BLaER1 treated with 17β-estradiol and CSF1 and Interleukin-3, amounts not matched to agents 10 nM and 100 nM (cell line): ENCODE results near the gene RAB17.
"Not testable (repeated sequence)": the region's sequence is repeated elsewhere in the genome, so short reads cannot be mapped to it uniquely, and the experiment has no call there.

ENCODE experiments used
- H3K27ac ChIP-seq, 11 experiments: shearing (Covaris generic); formaldehyde crosslinking; 2 replicates each; pipeline ENCODE4 v1.8.1; 2022
- H3K27me3 ChIP-seq, 11 experiments: shearing (Covaris generic); formaldehyde crosslinking; 2 replicates each; pipeline ENCODE4 v1.8.1; 2022
- H3K36me3 ChIP-seq, 11 experiments: shearing (Covaris generic); formaldehyde crosslinking; 2 replicates each; pipeline ENCODE4 v1.8.1; 2022
- H3K4me1 ChIP-seq, 10 experiments: shearing (Covaris generic); formaldehyde crosslinking; 2 replicates each; pipeline ENCODE4 v1.8.1; 2022
- H3K4me2 ChIP-seq, 11 experiments: shearing (Covaris generic); formaldehyde crosslinking; 2 replicates each; pipeline ENCODE4 v1.8.1; 2022
- H3K4me3 ChIP-seq, 10 experiments: shearing (Covaris generic); formaldehyde crosslinking; 2 replicates each; pipeline ENCODE4 v1.8.1; 2022
- H3K9ac ChIP-seq, 11 experiments: shearing (Covaris generic); formaldehyde crosslinking; 2 replicates each; pipeline ENCODE4 v1.8.1; 2022
- H3K9me3 ChIP-seq, 11 experiments: shearing (Covaris generic); formaldehyde crosslinking; replicated peaks in 1 of 11; 2 replicates each; pipeline ENCODE4 v1.8.1; 2022
- H4K20me1 ChIP-seq, 11 experiments: shearing (Covaris generic); formaldehyde crosslinking; 2 replicates each; pipeline ENCODE4 v1.8.1; 2022
- Cebpa-rat ChIP-seq, 11 experiments: shearing (Covaris generic); IDR thresholded peaks; 2 replicates each; pipeline ENCODE4 v1.8.1; 2022

The RAB17 gene

DNA sequence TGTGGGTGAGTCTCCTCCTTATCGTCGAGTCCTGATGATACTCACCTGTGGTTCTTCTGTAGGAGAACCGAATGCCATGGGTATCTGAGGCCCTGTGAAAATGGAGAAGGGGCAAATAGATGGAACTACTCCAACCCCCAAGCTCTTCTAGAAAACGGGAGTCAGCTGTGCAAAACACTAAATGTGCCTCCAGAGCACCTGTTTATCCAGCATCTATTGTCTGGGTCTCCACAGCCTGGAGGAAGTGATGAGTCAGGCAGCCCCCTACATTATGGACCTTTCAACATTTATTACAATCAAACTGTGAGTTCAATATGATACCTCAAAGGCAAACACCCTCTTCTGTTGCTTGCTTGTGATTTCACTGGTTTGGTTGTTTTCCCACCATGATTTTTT lies 27.1 kb upstream of the RAB17 start:
- Histone ChIP-seq H3K27me3 (no peaks in the 10 kb centered on the region), H3K27ac (peak overlapping the region in 10 of 11 experiments; percentile 60 to 82 (median 80); a peak in 20 of 22 replicates), H3K4me1 (peaks cover 54 to 84% (median 75%) of the 10 kb centered on the region in 10 experiments), H4K20me1 (no peaks in the 10 kb centered on the region), H3K9me3 (no peaks in the 10 kb centered on the region), H3K4me3 (peak overlapping the region in 8 of 10 experiments; percentile 41 to 59 (median 50); a peak in 17 of 20 replicates), H3K4me2 (peak overlapping the region; percentile 85 to 96 (median 92)), H3K36me3 (no peaks in the 10 kb centered on the region), H3K9ac (peak overlapping the region in 10 of 11 experiments; percentile 33 to 70 (median 64); a peak in 18 of 22 replicates)
- no peak for TF ChIP-seq Cebpa-rat (IDR thresholded peaks at IDR 0.05)

DNA sequence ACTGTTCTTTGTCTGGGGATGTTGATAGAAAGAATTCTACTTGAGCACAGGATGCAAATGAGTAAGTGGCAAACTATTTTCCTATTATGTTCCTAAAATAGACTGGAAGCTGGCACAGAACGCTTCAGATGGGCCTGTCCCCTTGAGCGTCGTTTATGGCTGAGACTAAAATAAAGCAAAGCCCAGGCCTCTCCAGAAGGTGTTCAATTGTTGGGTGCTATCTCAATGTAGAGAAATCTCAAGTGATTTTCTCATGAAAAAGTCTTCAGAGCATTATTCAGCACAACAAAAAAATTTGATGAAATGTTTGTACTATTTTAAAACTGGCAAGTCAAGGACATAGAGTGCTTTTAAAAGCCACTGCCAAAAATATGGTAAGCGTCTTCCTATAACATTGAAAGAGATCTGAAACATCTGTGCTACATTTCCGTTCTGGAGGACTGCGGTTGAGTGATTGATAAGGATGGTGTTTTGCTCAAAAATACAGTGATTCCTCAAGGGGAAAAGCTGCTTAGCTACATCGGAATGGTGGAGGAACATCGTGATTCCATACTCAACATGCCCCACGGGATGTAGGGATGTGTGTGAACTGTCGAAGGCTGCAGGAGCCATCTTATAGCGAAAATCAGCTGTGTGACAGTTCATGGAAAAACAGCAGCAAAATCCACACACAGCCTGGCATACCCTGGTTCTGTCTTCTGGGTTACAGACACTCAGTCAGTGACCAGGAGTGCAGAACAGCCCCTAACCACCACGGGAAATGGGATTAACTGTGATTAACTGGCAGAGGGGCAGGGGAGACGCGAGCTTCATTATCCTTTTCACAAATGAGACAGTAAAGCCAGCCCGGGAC lies 26.4 kb upstream of the RAB17 start:
- H3K9ac ChIP-seq, result peak overlapping the region in 10 of 11 experiments; percentile 33 to 70 (median 64); a peak in 19 of 22 replicates
- H3K27ac ChIP-seq, result peak overlapping the region; percentile 47 to 82 (median 79); a peak in 21 of 22 replicates

DNA sequence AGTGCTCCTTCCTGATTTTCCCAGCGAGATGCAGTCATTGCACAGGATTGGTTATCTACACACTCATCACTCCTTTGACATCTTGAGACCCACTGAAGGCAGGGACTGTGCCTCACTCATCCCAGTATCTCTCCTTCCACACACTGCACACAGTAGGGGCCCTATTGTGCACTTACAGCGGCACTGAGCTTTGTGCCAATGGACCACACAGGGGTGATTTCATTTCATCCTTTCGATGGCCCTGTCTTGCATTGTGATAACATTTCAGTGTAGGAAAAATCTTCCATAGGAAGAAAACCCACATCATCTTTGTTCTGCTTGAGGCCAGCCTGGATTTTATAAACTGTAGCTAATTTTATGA lies 25.8 kb upstream of the RAB17 start:
- Histone ChIP-seq H3K4me3 (peak overlapping the region in 7 of 10 experiments; percentile 1 to 53 (median 41); a peak in 12 of 20 replicates), H3K27me3 (no peaks in the 10 kb centered on the region), H3K4me2 (peak overlapping the region; percentile 85 to 96 (median 92)), H3K36me3 (no peaks in the 10 kb centered on the region), H3K9ac (peak overlapping the region in 10 of 11 experiments; percentile 33 to 70 (median 64); a peak in 18 of 22 replicates), H3K9me3 (no peaks in the 10 kb centered on the region), H3K27ac (peak overlapping the region; percentile 47 to 82 (median 79); a peak in 21 of 22 replicates), H4K20me1 (no peaks in the 10 kb centered on the region), H3K4me1 (peaks cover 54 to 75% (median 70%) of the 10 kb centered on the region in 10 experiments)
- TF ChIP-seq Cebpa-rat (IDR thresholded peaks at IDR 0.05), result no peak

More for the DNA sequence above, 26.4 kb upstream of the RAB17 start:
- no peaks in the 10 kb centered on the region for H3K36me3 ChIP-seq
- H3K27me3 ChIP-seq, result no peaks in the 10 kb centered on the region
- H3K4me2 ChIP-seq, result peak overlapping the region; percentile 85 to 96 (median 92)
- H3K9me3 ChIP-seq, result no peaks in the 10 kb centered on the region
- TF ChIP-seq Cebpa-rat (IDR thresholded peaks at IDR 0.05), result no peak
- peaks cover 54 to 81% (median 73%) of the 10 kb centered on the region in 10 experiments for H3K4me1 ChIP-seq
- no peaks in the 10 kb centered on the region for H4K20me1 ChIP-seq
- peak overlapping the region in 8 of 10 experiments; percentile 41 to 59 (median 50); a peak in 17 of 20 replicates for H3K4me3 ChIP-seq

DNA sequence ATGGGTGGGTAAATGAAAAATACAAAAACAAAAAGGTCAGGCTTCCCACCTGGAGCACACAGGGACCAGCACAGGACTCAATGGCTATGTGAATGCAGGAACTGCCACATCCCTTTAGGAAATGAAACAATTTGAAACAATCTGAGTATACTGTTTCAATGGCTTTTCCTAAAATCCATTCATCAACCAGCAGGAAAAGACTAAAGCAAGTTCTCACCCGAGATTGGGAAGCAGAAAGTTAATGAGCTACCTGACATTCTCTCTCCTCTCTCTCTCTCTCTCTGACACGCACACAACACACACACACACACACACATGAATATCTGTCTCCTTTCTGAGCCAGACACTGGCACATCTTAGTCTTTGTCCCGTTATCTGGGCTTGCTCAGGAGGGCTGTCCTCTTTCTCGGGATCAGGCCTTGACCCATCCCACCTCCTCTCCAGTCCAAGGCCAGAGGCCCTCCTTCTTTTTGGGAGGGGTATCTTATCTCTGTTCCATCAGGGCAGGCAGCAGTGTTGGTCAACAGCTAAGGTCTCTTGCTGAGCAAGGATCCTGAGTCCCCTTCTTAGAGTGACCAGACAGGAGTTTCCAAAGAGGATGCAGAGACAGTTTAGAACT lies 25.2 kb upstream of the RAB17 start:
- Histone ChIP-seq H3K36me3 (no peaks in the 10 kb centered on the region), H3K27me3 (no peaks in the 10 kb centered on the region), H3K9ac (peak overlapping the region in 9 of 11 experiments; percentile 58 to 70 (median 65); a peak in 16 of 22 replicates), H3K27ac (peak overlapping the region in 10 of 11 experiments; percentile 60 to 82 (median 80); a peak in 20 of 22 replicates), H4K20me1 (no peaks in the 10 kb centered on the region), H3K4me3 (peak overlapping the region in 4 of 10 experiments; percentile 35 to 50 (median 46); a peak in 6 of 20 replicates), H3K4me1 (peaks cover 54 to 74% (median 70%) of the 10 kb centered on the region in 10 experiments), H3K4me2 (peak overlapping the region; percentile 85 to 96 (median 92)), H3K9me3 (no peaks in the 10 kb centered on the region)
- no peak for TF ChIP-seq Cebpa-rat (IDR thresholded peaks at IDR 0.05)

DNA sequence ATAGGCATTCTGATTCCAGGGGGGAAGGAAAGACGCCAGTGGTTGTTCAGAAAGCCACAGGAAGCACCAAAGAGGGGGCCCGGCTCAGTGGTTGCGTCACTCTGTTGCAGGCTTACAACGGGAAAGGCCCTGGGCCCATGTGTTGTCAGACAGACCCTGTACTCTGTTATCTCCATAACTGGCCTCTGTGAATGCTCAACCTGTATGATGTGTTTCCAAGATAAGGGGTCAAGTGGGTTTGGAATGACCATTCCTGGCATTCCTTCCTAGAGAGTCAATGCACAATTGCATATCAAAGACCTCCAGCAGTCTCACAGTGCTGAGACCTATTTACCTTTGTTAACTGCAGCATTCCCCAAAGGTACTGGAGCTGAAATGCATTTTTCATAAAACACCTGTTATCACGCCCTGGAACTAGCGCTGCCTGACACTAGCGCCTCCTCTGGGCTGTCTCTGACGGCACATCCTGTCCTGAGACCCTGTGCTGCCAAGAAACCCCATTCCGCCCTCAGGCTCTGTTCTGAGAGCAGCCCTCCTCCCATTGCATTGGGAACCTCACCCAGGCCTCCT lies 23.7 kb upstream of the RAB17 start:
- Histone ChIP-seq H3K4me3 (peak overlapping the region in 6 of 10 experiments; percentile 11 to 34 (median 26); a peak in 10 of 20 replicates), H3K9ac (peak overlapping the region in 8 of 11 experiments; percentile 3 to 63 (median 35); a peak in 10 of 22 replicates), H3K27ac (peak overlapping the region in 9 of 11 experiments; percentile 45 to 82 (median 80); a peak in 18 of 22 replicates), H4K20me1 (no peaks in the 10 kb centered on the region), H3K36me3 (no peaks in the 10 kb centered on the region), H3K27me3 (no peaks in the 10 kb centered on the region), H3K4me2 (peak overlapping the region; percentile 85 to 96 (median 92)), H3K9me3 (no peaks in the 10 kb centered on the region), H3K4me1 (peaks cover 54 to 70% (median 69%) of the 10 kb centered on the region in 10 experiments)
- TF ChIP-seq Cebpa-rat (IDR thresholded peaks at IDR 0.05), result peak in 9 of 11 experiments; percentile 68 to 94 (median 86); a peak in 16 of 22 replicates

DNA sequence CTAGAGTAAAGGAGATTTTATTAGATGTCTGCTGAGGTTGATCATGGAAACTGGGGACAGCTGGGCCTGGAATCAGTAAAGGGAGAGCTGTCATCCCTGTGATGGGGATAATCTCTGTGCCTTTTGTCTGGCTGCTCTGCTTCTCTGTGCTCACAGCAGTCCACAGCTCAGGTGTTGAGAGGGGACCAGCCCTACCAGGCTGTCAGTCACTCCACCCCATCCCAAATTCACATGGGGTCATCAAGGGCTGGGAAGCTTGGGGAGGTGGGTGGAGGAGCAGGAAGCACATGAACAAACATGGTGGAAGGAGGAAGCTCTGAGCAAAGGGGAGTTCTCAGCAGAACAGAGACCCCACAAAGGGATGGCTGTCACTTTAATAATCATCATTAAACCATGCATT lies 23.1 kb upstream of the RAB17 start:
- TF ChIP-seq Cebpa-rat (IDR thresholded peaks at IDR 0.05), result no peak
- Histone ChIP-seq H3K4me3 (peak overlapping the region in 6 of 10 experiments; percentile 11 to 34 (median 26); a peak in 8 of 20 replicates), H3K36me3 (no peaks in the 10 kb centered on the region), H4K20me1 (no peaks in the 10 kb centered on the region), H3K27ac (peak overlapping the region in 9 of 11 experiments; percentile 45 to 82 (median 80); a peak in 18 of 22 replicates), H3K4me2 (peak overlapping the region; percentile 85 to 96 (median 92)), H3K27me3 (no peaks in the 10 kb centered on the region), H3K9ac (peak overlapping the region in 7 of 11 experiments; percentile 25 to 54 (median 36); a peak in 11 of 22 replicates), H3K4me1 (peaks cover 54 to 65% (median 64%) of the 10 kb centered on the region in 10 experiments), H3K9me3 (0 out of 22 replicates have a peak, but pooled peaks cover 0 to 3% (median 0%) of the 10 kb centered on the region in 11 experiments)

DNA sequence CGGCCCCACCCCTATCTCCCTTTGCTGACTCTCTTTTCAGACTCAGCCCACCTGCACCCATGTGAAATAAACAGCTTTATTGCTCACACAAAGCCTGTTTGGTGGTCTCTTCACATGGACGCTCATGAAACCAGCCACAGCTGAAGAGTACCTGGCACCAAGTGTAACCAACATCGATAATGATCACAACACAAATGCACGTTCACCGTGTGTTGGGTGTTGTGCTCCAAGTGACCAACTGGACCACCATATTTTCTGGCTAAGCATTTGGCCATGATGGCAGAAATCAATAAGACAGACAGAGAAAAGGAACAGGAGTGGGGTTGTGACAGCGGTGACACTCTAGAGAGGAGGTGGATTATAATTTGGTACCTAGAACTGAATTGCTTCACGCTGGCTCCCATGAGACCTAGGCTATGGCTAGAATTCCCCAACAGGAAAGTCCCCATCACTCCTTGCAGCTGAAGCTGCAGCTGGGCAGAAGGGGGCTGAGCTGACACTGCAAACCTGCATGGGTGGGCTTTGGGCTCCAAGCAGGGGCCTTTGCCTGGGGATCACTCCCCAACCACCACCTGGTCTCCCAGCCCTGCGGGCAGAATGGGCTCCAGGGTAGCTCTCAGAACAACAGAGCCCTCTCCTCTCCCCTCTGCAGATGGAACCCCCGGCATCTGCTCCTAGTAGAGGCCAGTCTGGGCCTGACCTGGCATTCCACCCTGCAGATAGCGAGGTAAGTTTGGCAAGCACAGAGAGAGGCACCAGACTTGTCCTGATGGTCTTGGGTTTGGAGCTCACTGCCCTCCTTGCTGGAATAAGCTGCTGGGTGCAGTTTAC lies 22.2 kb upstream of the RAB17 start:
- peaks cover 52 to 56% (median 54%) of the 10 kb centered on the region in 10 experiments for H3K4me1 ChIP-seq
- TF ChIP-seq Cebpa-rat (IDR thresholded peaks at IDR 0.05), result no peak
- peak overlapping the region in 3 of 11 experiments; percentile 25 to 54 (median 47); a peak in 3 of 22 replicates for H3K9ac ChIP-seq
- peak overlapping the region; percentile 85 to 96 (median 92) for H3K4me2 ChIP-seq
- H3K4me3 ChIP-seq, result peak overlapping the region in 2 of 10 experiments; percentile 16 to 17; a peak in 1 of 20 replicates
- no peaks in the 10 kb centered on the region for H3K27me3 ChIP-seq
- no peaks in the 10 kb centered on the region for H3K36me3 ChIP-seq
- H3K9me3 ChIP-seq, result peaks cover 0 to 6% (median 3%) of the 10 kb centered on the region in 11 experiments; a peak in 14 of 22 replicates
- H4K20me1 ChIP-seq, result no peaks in the 10 kb centered on the region
- peak overlapping the region in 8 of 11 experiments; percentile 71 to 82 (median 80); a peak in 16 of 22 replicates for H3K27ac ChIP-seq

DNA sequence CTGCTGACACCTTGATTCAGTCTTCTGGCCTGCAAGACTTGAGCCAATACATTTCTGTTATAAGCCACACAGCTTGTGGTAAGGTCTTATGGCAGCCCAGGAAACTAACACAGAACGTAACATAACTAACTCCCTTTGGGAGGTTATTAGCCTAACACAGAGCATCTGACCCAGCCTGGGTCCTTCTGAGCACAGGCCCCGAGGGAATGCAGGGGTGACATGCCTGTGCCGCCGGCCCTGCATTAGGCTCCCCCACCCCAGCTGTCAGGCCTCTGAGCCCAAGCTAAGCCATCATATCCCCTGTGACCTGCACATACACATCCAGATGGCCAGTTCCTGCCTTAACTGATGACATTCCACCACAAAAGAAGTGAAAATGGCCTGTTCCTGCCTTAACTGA lies 16.0 kb upstream of the RAB17 start:
- not testable (repeated sequence) for H3K4me3 ChIP-seq
- peak overlapping the region; percentile 26 to 99 (median 95); a peak in 19 of 22 replicates for H3K4me2 ChIP-seq

More for the DNA sequence above, 16.0 kb upstream of the RAB17 start:
- Histone ChIP-seq H3K4me1 (peaks cover 48 to 61% (median 54%) of the 10 kb centered on the region in 10 experiments), H3K9me3 (peaks cover 0 to 13% (median 10%) of the 10 kb centered on the region in 11 experiments; a peak in 16 of 22 replicates), H3K27ac (peak overlapping the region in 8 of 11 experiments; percentile 81 to 91 (median 86); a peak in 16 of 22 replicates), H3K9ac (peak overlapping the region in 7 of 11 experiments; percentile 6 to 75 (median 26); a peak in 7 of 22 replicates)
- not testable (repeated sequence) for H3K27me3 ChIP-seq, H3K36me3 ChIP-seq, H4K20me1 ChIP-seq
